ENCODE data around the gene PDE6C. TPM values are rescaled to one million over a fixed set of nuclear protein-coding genes. Genes with fewer than 3 reads are reported as not detected.

Gene PDE6C
- total RNA-seq, 1 donor from 2014 or later = not detected

DNA sequence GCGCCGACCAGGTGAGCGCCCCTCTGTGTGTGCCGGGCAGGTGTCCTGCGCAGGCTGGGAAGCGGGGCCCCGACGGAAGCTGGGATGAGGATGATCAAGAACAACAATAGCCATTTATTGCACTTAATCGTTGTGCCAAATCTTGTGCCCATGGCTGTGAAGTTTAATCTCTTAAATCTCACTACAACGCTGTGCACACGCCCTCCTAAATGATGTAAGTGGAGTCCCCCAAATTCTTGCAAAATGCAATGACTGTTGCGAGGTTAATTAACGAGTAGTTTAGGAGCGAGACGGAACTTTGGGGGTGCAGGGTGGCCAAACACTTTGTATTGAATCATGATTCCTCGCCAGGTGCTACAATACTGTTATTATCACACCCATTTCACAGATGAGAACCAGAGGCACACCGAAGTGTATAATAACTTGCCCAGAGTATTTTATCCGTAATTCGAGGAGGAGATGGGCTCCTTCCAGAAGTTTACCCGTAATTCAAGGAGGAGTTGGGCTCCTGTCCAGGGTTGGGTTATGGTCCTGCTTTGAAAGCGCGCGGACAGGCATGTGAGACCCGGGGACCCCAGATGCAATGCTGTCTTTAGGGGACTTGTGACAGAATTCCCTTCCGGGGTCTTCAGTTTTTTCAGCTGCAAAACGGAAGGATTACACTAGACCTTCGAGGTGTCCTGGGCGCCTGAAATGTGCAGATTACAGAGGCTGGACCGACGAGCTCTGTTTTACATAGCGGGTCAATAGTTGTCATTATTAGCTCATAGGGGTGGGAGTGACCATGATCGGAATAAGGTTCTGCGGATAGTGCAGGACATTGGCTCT is 44.8 kb upstream of the PDE6C start:
- Histone ChIP-seq H3K27me3 (ENCODE audit: insufficient read depth, low read length) (peaks cover 78% of the 10 kb centered on the region), H3K36me3 (ENCODE audit: insufficient read depth, low read length) (no peaks in the 10 kb centered on the region), H3K4me3 (ENCODE audit: insufficient read depth, low read depth, low read length) (no peak overlapping the region), H3K9ac (ENCODE audit: low read length) (no peak overlapping the region), H3K79me2 (ENCODE audit: insufficient read depth, low read length) (no peaks in the 10 kb centered on the region), H3K4me2 (ENCODE audit: low read length) (peak overlapping the region; percentile 55), H3K4me1 (ENCODE audit: insufficient read depth, low read length) (no peaks in the 10 kb centered on the region), H3K9me3 (ENCODE audit: insufficient read depth, low read depth, low read length) (no peaks in the 10 kb centered on the region), H3K27ac (ENCODE audit: low read depth, low read length) (no peak overlapping the region), H2AFZ (ENCODE audit: low read depth, low read length) (peak overlapping the region; percentile 56), H4K20me1 (ENCODE audit: insufficient read depth, low read length) (no peaks in the 10 kb centered on the region)
- Mint-ChIP-seq H3K36me3 (ENCODE audit: low read depth, unreplicated experiment) (no peaks in the 10 kb centered on the region), H3K4me1 (ENCODE audit: low read depth, unreplicated experiment) (no peaks in the 10 kb centered on the region), H3K27me3 (ENCODE audit: low read depth, unreplicated experiment) (peaks cover 78% of the 10 kb centered on the region), H3K9me3 (ENCODE audit: unreplicated experiment) (peaks cover 4% of the 10 kb centered on the region), H3K4me3 (ENCODE audit: unreplicated experiment) (peak overlapping the region; percentile 60), H3K27ac (ENCODE audit: unreplicated experiment) (no peak overlapping the region)
- DNase-seq (ENCODE audit: low read depth) (no peak), FAIRE-seq (no peak)
- TF ChIP-seq EZH2 (IDR thresholded peaks at IDR 0.05; ENCODE audit: insufficient read depth, low read length) = peak; percentile 35
- TF ChIP-seq, protein P1, sequence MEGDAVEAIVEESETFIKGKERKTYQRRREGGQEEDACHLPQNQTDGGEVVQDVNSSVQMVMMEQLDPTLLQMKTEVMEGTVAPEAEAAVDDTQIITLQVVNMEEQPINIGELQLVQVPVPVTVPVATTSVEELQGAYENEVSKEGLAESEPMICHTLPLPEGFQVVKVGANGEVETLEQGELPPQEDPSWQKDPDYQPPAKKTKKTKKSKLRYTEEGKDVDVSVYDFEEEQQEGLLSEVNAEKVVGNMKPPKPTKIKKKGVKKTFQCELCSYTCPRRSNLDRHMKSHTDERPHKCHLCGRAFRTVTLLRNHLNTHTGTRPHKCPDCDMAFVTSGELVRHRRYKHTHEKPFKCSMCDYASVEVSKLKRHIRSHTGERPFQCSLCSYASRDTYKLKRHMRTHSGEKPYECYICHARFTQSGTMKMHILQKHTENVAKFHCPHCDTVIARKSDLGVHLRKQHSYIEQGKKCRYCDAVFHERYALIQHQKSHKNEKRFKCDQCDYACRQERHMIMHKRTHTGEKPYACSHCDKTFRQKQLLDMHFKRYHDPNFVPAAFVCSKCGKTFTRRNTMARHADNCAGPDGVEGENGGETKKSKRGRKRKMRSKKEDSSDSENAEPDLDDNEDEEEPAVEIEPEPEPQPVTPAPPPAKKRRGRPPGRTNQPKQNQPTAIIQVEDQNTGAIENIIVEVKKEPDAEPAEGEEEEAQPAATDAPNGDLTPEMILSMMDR (IDR thresholded peaks at IDR 0.05; ENCODE audit: insufficient read depth, low read depth, low read length) = no peak

DNA sequence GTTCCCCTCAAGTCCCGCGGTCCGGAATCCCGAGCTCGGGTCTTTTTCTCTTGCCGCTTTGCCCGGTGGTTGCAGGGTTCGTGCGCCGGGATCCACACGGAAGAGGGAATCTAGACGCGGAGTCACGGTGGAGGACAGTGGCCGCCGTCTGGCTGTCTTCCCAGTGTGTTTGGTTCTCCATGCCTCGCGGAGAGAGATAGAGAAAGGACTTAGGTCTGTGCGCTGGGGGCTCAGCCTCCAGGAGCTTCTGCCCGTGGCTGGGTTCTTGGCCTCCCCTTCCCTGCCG is 44.3 kb upstream of the PDE6C start:
- H3K36me3 ChIP-seq (ENCODE audit: insufficient read depth, low read length) = no peaks in the 10 kb centered on the region
- no peak overlapping the region for H3K27ac ChIP-seq (ENCODE audit: low read depth, low read length)
- FAIRE-seq (no peak), DNase-seq (ENCODE audit: low read depth) (no peak)
- H3K27ac Mint-ChIP-seq (ENCODE audit: unreplicated experiment) = no peak overlapping the region
- TF ChIP-seq EZH2 (IDR thresholded peaks at IDR 0.05; ENCODE audit: insufficient read depth, low read length) = no peak
- TF ChIP-seq, protein P1 (IDR thresholded peaks at IDR 0.05; ENCODE audit: insufficient read depth, low read depth, low read length) = no peak
- peaks cover 4% of the 10 kb centered on the region for H3K9me3 Mint-ChIP-seq (ENCODE audit: unreplicated experiment)
- H3K9ac ChIP-seq (ENCODE audit: low read length) = no peak overlapping the region
- H3K9me3 ChIP-seq (ENCODE audit: insufficient read depth, low read depth, low read length) = no peaks in the 10 kb centered on the region
- no peaks in the 10 kb centered on the region for H4K20me1 ChIP-seq (ENCODE audit: insufficient read depth, low read length)
- H3K4me3 ChIP-seq (ENCODE audit: insufficient read depth, low read depth, low read length) = no peak overlapping the region
- H3K4me1 Mint-ChIP-seq (ENCODE audit: low read depth, unreplicated experiment) = no peaks in the 10 kb centered on the region
- peak overlapping the region; percentile 56 for H2AFZ ChIP-seq (ENCODE audit: low read depth, low read length)
- H3K27me3 Mint-ChIP-seq (ENCODE audit: low read depth, unreplicated experiment) = peaks cover 79% of the 10 kb centered on the region
- no peaks in the 10 kb centered on the region for H3K79me2 ChIP-seq (ENCODE audit: insufficient read depth, low read length)
- no peaks in the 10 kb centered on the region for H3K36me3 Mint-ChIP-seq (ENCODE audit: low read depth, unreplicated experiment)
- no peak overlapping the region for H3K4me3 Mint-ChIP-seq (ENCODE audit: unreplicated experiment)
- H3K4me1 ChIP-seq (ENCODE audit: insufficient read depth, low read length) = no peaks in the 10 kb centered on the region
- peaks cover 79% of the 10 kb centered on the region for H3K27me3 ChIP-seq (ENCODE audit: insufficient read depth, low read length)
- H3K4me2 ChIP-seq (ENCODE audit: low read length) = peak overlapping the region; percentile 55

GRCh38 chr10:93570383-93570782 is 42.0 kb upstream of the PDE6C start:
- no peaks in the 10 kb centered on the region for H3K4me1 ChIP-seq (ENCODE audit: insufficient read depth, low read length)
- no peak overlapping the region for H3K27ac Mint-ChIP-seq (ENCODE audit: unreplicated experiment)
- H3K4me3 Mint-ChIP-seq (ENCODE audit: unreplicated experiment) = no peak overlapping the region

More at GRCh38 chr10:93570383-93570782, 42.0 kb upstream of the PDE6C start:
- H3K27ac ChIP-seq (ENCODE audit: low read depth, low read length) = no peak overlapping the region
- no peak overlapping the region for H3K9ac ChIP-seq (ENCODE audit: low read length)
- no peak for TF ChIP-seq EZH2 (IDR thresholded peaks at IDR 0.05; ENCODE audit: insufficient read depth, low read length)
- TF ChIP-seq, protein P1 (IDR thresholded peaks at IDR 0.05; ENCODE audit: insufficient read depth, low read depth, low read length) = no peak
- H4K20me1 ChIP-seq (ENCODE audit: insufficient read depth, low read length) = no peaks in the 10 kb centered on the region
- H3K27me3 ChIP-seq (ENCODE audit: insufficient read depth, low read length) = peaks cover 83% of the 10 kb centered on the region
- no peak overlapping the region for H3K4me2 ChIP-seq (ENCODE audit: low read length)
- H3K9me3 Mint-ChIP-seq (ENCODE audit: unreplicated experiment) = peaks cover 4% of the 10 kb centered on the region
- no peaks in the 10 kb centered on the region for H3K36me3 Mint-ChIP-seq (ENCODE audit: low read depth, unreplicated experiment)
- H3K4me1 Mint-ChIP-seq (ENCODE audit: low read depth, unreplicated experiment) = no peaks in the 10 kb centered on the region
- no peak overlapping the region for H2AFZ ChIP-seq (ENCODE audit: low read depth, low read length)
- no peaks in the 10 kb centered on the region for H3K9me3 ChIP-seq (ENCODE audit: insufficient read depth, low read depth, low read length)
- no peaks in the 10 kb centered on the region for H3K36me3 ChIP-seq (ENCODE audit: insufficient read depth, low read length)
- FAIRE-seq (no peak), DNase-seq (ENCODE audit: low read depth) (no peak)
- H3K79me2 ChIP-seq (ENCODE audit: insufficient read depth, low read length) = no peaks in the 10 kb centered on the region
- peaks cover 85% of the 10 kb centered on the region for H3K27me3 Mint-ChIP-seq (ENCODE audit: low read depth, unreplicated experiment)
- H3K4me3 ChIP-seq (ENCODE audit: insufficient read depth, low read depth, low read length) = no peak overlapping the region
